Upper lobe of left lung (tissue), 4 donors: Measurements from ENCODE around the gene UPK1B.

Experiments used
- EP300 ChIP-seq, 4 donors: sonication (generic); formaldehyde crosslinking; IDR thresholded peaks; one replicate each; pipeline ENCODE4 v1.5.1; 2017; ENCODE audit warnings: antibody characterized with exemption in 4 of 4, control low read depth in 2 of 4
- POLR2A ChIP-seq, 4 donors: fragments of 450-650 bp; IDR thresholded peaks; one replicate each; pipeline ENCODE4 v1.5.1; 2016 to 2017; ENCODE audit warnings: antibody characterized with exemption in 4 of 4, mild to moderate bottlenecking in 2 of 4
- POLR2AphosphoS5 ChIP-seq, 2 donors: sonication (generic); formaldehyde crosslinking; IDR thresholded peaks; one replicate each; pipeline ENCODE4 v1.5.1; 2017; ENCODE audit warnings: antibody characterized with exemption in 2 of 2
- TF ChIP-seq, protein P1 (sequence below), 6 experiments: fragments of 450-650 bp in 4 of 6; fragments of 200-600 bp in 2 of 6; sonication (generic) in 2 of 6; IDR thresholded peaks; one replicate each; pipeline ENCODE4 v1.5.1; 2016 to 2019; ENCODE audit warnings: antibody characterized with exemption in 6 of 6

DNA sequence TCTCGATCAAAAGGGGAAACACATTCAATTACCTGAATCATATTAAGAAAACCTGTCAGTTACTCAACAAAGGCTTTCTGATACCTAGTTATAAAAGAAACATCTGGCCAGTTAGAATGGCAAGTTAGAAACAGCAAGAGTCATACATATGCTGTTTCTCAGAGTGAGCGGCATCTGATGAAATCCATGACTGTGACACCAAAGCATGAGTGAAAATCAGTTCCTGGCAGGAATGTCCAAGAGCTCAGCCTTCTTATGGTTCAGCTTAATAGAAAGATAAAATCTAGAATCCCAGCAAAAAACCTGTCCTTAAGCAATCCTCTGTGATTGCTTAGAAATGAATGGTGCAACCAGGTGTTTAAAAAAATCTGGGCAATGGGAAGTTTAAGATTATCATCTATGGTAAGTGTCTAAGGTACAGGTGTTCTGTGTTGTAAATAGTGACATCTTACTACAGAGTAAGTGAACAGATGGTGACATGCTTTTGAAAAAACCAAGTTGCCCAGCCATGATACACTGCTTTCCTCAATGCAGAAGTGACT, 48.5 kb downstream of the UPK1B start:
- TF ChIP-seq, protein P1, sequence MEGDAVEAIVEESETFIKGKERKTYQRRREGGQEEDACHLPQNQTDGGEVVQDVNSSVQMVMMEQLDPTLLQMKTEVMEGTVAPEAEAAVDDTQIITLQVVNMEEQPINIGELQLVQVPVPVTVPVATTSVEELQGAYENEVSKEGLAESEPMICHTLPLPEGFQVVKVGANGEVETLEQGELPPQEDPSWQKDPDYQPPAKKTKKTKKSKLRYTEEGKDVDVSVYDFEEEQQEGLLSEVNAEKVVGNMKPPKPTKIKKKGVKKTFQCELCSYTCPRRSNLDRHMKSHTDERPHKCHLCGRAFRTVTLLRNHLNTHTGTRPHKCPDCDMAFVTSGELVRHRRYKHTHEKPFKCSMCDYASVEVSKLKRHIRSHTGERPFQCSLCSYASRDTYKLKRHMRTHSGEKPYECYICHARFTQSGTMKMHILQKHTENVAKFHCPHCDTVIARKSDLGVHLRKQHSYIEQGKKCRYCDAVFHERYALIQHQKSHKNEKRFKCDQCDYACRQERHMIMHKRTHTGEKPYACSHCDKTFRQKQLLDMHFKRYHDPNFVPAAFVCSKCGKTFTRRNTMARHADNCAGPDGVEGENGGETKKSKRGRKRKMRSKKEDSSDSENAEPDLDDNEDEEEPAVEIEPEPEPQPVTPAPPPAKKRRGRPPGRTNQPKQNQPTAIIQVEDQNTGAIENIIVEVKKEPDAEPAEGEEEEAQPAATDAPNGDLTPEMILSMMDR (IDR thresholded peaks at IDR 0.05), result no peak
- no peak for TF ChIP-seq EP300 (IDR thresholded peaks at IDR 0.05)
- TF ChIP-seq POLR2AphosphoS5 (IDR thresholded peaks at IDR 0.05), result no peak
- TF ChIP-seq POLR2A (IDR thresholded peaks at IDR 0.05), result no peak
